ENCODE measurements around the gene SNRNP200. TPM values are rescaled to one million over a fixed set of nuclear protein-coding genes. Genes with fewer than 3 reads are reported as not detected.
"Not testable (repeated sequence)": the region's sequence is repeated elsewhere in the genome, so short reads cannot be mapped to it uniquely, and the experiment has no call there.

The SNRNP200 gene
- total RNA-seq, 1 donor from 2014 or later, result 64.1 TPM

GRCh38 chr2:96325041-96325883 is 19.9 kb upstream of the SNRNP200 start, which contains the start of gene ITPRIPL1:
TSS of gene ITPRIPL1 (plus strand) at chr2:96325317. CDS start at chr2:96325840, 523 bp downstream.
- no peak for DNase-seq (ENCODE audit: low read depth, low spot score)

- DNase-seq (ENCODE audit: low read depth, low spot score), result no peak
Measured at GRCh38 chr2:96324721-96325040, 19.3 kb upstream of the SNRNP200 start.

- DNase-seq (ENCODE audit: low read depth, low spot score), result no peak
Measured at GRCh38 chr2:96323849-96324248, 18.5 kb upstream of the SNRNP200 start.

GRCh38 chr2:96320728-96321622 is 15.6 kb upstream of the SNRNP200 start:
- DNase-seq (ENCODE audit: low read depth, low spot score), result no peak

DNA sequence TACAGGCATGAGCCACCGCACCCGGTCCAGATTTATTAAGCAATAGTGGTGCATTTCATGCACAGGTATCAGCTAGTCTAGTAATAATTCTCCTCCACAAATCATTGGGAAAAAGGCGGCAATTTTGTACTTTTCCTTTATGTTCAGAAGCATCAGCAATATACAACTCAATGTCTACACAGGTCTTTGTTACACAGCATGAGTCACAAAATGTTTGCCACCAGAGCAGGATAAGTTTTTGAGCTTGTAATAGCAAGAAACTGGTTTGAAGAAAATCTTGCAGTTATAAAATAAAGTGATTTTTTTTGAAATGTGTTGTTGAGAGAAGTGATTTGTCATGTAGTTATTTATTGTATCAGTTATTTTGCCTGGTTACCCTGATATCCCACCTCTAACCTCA is 15.0 kb upstream of the SNRNP200 start:
- DNase-seq (ENCODE audit: low read depth, low spot score), result no peak

DNA sequence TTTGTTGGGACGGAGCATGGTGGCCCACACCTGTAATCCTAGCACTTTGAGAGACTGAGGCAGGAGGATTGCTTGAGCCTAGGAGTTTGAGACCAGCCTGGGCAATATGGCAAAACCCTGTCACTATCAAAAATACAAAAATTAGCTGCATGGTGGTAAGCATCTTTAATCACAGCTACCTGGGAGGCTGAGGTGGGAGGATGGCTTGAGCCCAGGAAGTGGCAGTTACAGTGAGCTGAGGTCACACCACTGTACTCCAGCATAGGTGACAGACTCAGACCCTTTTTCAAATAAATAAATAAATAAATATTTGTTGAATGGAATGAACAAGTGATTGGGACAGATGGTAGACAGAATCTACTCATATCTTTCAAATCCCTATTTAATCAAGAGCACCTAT is 14.1 kb upstream of the SNRNP200 start:
- DNase-seq (ENCODE audit: low read depth, low spot score), result no peak

- DNase-seq (ENCODE audit: low read depth, low spot score), result no peak
Measured at GRCh38 chr2:96318723-96319122, 13.4 kb upstream of the SNRNP200 start.

DNA sequence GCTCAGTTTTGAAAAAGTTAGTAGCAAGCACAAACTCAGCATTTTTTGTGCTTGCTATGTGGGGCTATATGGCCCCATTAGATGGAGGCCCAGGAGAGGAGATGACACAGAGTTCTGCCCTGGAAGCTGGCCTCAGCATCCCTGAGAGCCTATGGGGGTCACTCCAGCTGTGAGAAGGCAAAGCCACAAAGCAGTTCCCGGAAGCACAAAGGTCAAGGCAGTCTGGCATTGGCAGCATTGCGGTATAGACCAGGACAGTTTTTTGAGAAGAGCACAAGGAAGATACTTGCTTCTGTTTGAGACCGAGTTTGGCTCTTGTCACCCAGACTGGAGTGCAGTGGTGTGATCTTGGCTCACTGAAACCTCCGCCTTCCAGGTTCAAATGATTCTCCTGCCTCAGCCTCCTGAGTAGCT is 12.2 kb upstream of the SNRNP200 start:
- no peak for DNase-seq (ENCODE audit: low read depth, low spot score)

- no peak for DNase-seq (ENCODE audit: low read depth, low spot score)
Measured at GRCh38 chr2:96316999-96317398, 11.7 kb upstream of the SNRNP200 start.

GRCh38 chr2:96315400-96316071 is 10.2 kb upstream of the SNRNP200 start:
- DNase-seq (ENCODE audit: low read depth, low spot score), result no peak

DNA sequence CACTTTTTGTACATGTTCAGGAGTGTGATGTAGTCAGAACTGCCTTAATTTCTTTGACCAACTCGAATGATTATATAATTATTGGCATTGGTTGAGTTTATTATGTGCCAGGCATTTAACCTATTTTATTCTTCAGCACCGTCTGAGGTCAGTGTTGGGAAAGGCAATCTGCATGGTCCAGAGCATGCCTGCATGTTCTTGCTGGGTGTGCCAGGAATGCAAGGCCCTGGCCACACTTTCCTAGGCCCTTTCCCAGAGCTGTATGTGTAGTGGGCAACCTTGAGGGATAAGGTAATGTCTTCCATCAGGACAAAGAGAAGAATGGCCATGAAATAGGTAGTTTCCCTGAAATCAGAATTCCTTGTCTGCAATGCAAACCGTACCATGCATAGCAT is 9.7 kb upstream of the SNRNP200 start:
- no peak for DNase-seq (ENCODE audit: low read depth, low spot score)

GRCh38 chr2:96308248-96308647 is 2.9 kb upstream of the SNRNP200 start:
- no peak for DNase-seq (ENCODE audit: low read depth, low spot score)

DNA sequence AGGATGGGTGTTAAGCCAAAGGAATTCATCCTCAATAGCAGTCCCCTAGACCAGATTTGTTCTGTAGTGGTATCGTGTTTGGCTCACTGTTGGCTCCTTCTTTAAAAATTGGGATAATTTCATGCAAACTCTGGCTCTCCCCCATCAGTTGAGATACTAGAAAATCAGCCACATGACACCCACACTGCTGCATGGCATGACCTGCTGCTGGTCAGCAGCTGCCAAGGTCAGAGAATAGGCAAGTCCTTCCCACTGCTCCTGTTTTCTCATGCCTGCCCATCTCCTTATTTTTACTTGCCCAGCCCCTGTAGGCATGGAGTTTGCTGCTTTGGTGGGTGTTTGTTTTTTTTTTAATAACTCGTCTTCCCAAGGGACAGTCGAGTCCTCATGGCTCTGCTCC is 1.0 kb upstream of the SNRNP200 start:
- DNase-seq (ENCODE audit: low read depth, low spot score), result no peak

GRCh38 chr2:96305979-96306308 is 598 bp upstream of the SNRNP200 start:
- DNase-seq (ENCODE audit: low read depth, low spot score), result no peak

DNA sequence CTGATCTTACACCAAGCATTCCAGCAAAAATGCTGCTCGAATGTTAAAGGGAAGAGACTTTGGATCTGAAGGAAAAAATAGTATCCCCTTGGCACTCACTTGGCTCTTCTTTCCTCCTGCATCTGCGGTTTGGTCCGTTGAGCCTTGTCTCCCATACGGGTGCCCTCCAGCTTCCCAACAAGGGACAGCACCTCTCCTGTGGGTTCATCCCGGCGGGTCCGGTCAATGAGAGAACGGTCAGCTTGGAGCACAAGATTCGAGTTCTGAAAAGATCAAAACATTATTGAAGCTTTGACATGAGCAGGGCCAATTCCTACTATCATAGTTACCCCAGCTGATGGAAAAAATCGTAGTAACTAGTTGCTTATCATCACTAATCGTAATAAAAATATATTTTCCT is 740 bp downstream of the SNRNP200 start:
- no peak for DNase-seq (ENCODE audit: low read depth, low spot score)

DNA sequence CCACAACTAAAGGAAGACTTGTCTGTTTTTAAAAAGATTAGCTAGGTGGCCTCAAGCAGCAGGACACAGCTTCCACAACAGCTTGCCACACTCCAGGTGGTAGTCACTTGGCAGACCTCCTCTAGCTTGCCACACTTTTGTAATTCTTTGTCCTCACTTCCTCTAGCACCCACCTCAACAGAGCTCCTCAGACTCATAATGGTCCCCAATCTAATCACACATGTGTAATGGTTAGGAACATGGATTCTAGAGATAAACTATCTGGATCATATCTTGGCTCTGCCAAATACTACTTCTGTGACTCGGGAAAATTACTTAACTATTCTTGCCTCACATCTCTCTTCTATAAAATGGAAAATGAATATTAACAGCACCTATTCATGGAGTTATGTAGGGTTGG is 3.5 kb downstream of the SNRNP200 start:
- no peak for DNase-seq (ENCODE audit: low read depth, low spot score)

DNA sequence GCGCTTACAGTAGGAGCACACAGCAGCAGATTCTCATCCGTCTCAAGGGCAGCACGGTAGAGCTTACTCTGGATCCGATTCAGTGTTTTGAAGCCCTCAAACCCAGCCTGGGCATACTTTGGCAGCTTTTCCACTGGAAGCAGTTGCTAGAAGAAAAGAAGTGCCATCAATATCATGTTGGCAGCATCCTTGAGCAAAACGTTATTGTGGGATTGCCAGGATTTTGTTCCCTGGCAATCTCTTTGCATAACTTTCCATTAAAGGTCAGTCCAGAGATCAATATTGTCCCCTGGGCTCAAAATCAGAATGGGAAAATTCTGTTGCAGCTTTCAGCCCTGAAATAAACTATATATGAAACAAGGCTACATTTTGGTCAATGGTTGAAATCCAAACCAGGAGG is 8.4 kb downstream of the SNRNP200 start:
- DNase-seq (ENCODE audit: low read depth, low spot score), result no peak

DNA sequence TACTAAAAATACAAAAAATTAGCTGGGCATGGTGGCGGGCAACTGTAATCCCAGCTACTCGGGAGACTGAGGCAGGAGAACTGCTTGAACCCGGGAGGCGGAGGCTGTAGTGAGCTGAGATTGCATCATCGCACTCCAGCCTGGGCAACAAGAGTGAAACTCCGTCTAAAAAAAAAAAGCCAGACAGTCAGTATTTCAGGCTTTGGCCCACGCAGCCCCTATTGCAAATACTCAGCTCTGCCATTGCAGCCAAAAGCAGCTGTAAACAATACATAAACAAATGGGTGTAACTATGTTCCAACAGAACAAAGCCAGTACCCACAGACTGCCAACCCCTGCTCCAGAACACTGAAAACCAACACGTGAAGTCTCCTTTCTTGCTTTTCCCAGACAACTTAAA is 11.1 kb downstream of the SNRNP200 start:
- DNase-seq (ENCODE audit: low read depth, low spot score), result not testable (repeated sequence)

DNA sequence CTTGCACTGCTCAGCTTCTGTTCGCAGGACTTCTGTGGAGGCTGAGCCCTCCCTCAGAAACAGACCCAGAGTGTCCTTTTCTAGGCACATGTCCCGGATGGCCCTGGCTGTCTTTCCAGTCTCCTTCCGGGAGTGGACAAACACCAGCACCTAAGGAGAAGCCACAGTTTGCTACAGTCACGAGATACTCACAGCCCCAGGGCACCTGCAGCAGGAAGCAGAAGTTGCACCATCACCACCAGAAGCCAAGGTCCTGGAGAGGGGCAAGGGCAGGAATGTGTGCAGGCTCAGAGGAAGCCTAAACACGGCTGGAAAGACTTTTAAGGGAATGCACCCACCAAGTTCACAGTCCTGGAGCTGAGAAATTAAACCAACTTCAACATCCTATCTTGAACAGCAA is 13.6 kb downstream of the SNRNP200 start:
- DNase-seq (ENCODE audit: low read depth, low spot score), result no peak

- DNase-seq (ENCODE audit: low read depth, low spot score), result no peak
Measured at GRCh38 chr2:96287273-96287856, 18.0 kb downstream of the SNRNP200 start.

- no peak for DNase-seq (ENCODE audit: low read depth, low spot score)
Measured at GRCh38 chr2:96276787-96277499, 28.4 kb downstream of the SNRNP200 start.

All from pulmonary artery endothelial cell (primary cell).